ENCODE measurements around the gene LRRC4C.

GRCh38 chr11:41273908-41274307 lies 185.5 kb downstream of the LRRC4C start:
- no peak for TF ChIP-seq CTCF (conservative IDR thresholded peaks at IDR 0.05; ENCODE audit: low read depth, low read length)
- no peak for TF ChIP-seq EZH2phosphoT487 (IDR thresholded peaks at IDR 0.05; ENCODE audit: borderline replicate concordance, low read length)
- no peak for TF ChIP-seq EZH2 (IDR thresholded peaks at IDR 0.05; ENCODE audit: low read length, unreplicated experiment)
